Suprapubic skin (tissue), 4 donors: Measurements from ENCODE around the gene PDS5B. TPM values are rescaled to one million over a fixed set of nuclear protein-coding genes. Genes with fewer than 3 reads are reported as not detected.

Experiments
- DNase-seq, 2 donors: peaks; one replicate each; pipeline ENCODE4 v3.0.0-alpha.2; 2019; ENCODE audit warnings: low spot score in 2 of 2
- H3K27ac ChIP-seq: fragments of 200-600 bp; sonication (generic); one replicate; pipeline ENCODE4 v1.5.1; 2019
- H3K27me3 ChIP-seq: fragments of 200-600 bp; sonication (generic); one replicate; pipeline ENCODE4 v1.5.1; 2019
- H3K36me3 ChIP-seq: fragments of 200-600 bp; sonication (generic); one replicate; pipeline ENCODE4 v1.5.1; 2019
- H3K4me1 ChIP-seq: fragments of 200-600 bp; sonication (generic); one replicate; pipeline ENCODE4 v1.5.1; 2019
- H3K4me3 ChIP-seq: fragments of 200-600 bp; sonication (generic); one replicate; pipeline ENCODE4 v1.5.1; 2019; ENCODE audit warnings: mild to moderate bottlenecking
- H3K9me3 ChIP-seq: fragments of 200-600 bp; sonication (generic); one replicate; pipeline ENCODE4 v1.5.1; 2019
- CTCF ChIP-seq, 2 donors: fragments of 200-600 bp in 1 of 2; fragments of 450-650 bp in 1 of 2; sonication (generic) in 1 of 2; IDR thresholded peaks; one replicate each; pipeline ENCODE4 v1.5.1; 2016 to 2019; ENCODE audit warnings: antibody characterized with exemption in 2 of 2, mild to moderate bottlenecking in 1 of 2, moderate library complexity in 1 of 2
- EP300 ChIP-seq: sonication (generic); formaldehyde crosslinking; IDR thresholded peaks from one replicate; pipeline ENCODE4 v1.6.1; 2017; ENCODE audit warnings: antibody characterized with exemption
- POLR2A ChIP-seq, 2 donors: fragments of 450-650 bp; IDR thresholded peaks; one replicate each; pipeline ENCODE4 v1.6.1; 2017; ENCODE audit warnings: antibody characterized with exemption in 2 of 2, mild to moderate bottlenecking in 2 of 2, moderate library complexity in 2 of 2
- POLR2AphosphoS5 ChIP-seq, 3 donors: sonication (generic); formaldehyde crosslinking; IDR thresholded peaks; one replicate each; pipeline ENCODE4 v1.6.1; 2017; ENCODE audit warnings: antibody characterized with exemption in 3 of 3
- WGBS: methylation state at CpG from one replicate; pipeline ENCODE4 v1.1.5; 2018; 5-methylcytosine and 5-hydroxymethylcytosine counted together
- total RNA-seq, 4 donors: library from RNA; depleted of rRNA; stranded (reverse); fragments of >200 nt; gene quantifications; one replicate each; pipeline ENCODE4 v1.1.0, GENCODE V29; 2016

Gene PDS5B
- total RNA-seq, 4 donors from 2014 or later, result 17.8 to 48.2 (median 28.5) TPM

DNA sequence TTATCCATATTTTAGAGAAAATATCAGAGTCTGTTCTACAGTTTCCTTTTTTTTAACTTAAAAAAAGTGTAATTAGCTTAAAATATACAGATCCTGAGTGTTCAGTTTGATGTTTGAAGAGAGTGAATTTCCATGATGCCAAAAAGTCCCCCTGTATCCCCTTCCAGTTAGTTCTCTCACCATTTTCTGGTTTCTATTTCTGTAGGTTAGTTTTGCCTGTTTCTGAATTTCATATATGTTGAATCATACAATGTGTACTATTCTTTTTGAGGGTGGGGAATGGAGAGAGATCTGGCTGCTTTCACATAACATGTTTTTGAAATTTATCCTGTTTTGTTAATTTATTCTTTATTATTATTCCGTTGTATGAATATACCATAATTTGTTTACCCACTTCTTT, 95.9 kb downstream of the PDS5B start:
- peaks cover 21% of the 10 kb centered on the region for H3K36me3 ChIP-seq

DNA sequence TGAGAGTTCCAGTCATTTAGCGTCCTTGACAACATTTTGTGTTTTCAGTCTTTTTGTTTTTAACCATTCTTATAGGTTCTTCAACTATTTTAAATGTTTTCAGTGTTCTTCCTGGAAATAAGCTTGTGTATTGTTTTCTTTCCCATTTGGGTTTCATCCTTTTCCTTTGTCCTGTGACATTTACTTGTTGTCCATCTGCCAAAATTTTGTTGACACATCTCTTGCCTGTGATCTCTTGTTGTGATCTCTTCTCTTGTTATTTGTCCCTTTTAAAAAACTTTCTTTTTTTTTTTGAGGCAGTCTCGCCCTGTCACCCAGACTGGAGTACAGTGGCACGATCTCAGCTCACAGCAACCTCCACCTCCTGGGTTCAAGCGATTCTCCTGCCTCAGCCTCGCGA, 96.5 kb downstream of the PDS5B start:
- WGBS, result 96% methylated on average over 6 of the region's 6 CpGs
- no peak for DNase-seq
- Histone ChIP-seq H3K36me3 (peaks cover 21% of the 10 kb centered on the region), H3K27me3 (no peaks in the 10 kb centered on the region), H3K27ac (no peak overlapping the region), H3K4me3 (no peak overlapping the region), H3K9me3 (no peaks in the 10 kb centered on the region), H3K4me1 (no peaks in the 10 kb centered on the region)
- no peak for TF ChIP-seq POLR2A (IDR thresholded peaks at IDR 0.05)
- TF ChIP-seq EP300, result no peak
- TF ChIP-seq POLR2AphosphoS5 (IDR thresholded peaks at IDR 0.05), result no peak
- no peak for TF ChIP-seq CTCF (IDR thresholded peaks at IDR 0.05)

More for the DNA sequence above, 95.9 kb downstream of the PDS5B start:
- Histone ChIP-seq H3K4me1 (no peaks in the 10 kb centered on the region), H3K4me3 (no peak overlapping the region), H3K27me3 (no peaks in the 10 kb centered on the region), H3K27ac (no peak overlapping the region), H3K9me3 (no peaks in the 10 kb centered on the region)
- 89% methylated on average over 1 of the region's 1 CpG for WGBS
- TF ChIP-seq POLR2AphosphoS5 (IDR thresholded peaks at IDR 0.05), result no peak
- TF ChIP-seq EP300, result no peak
- TF ChIP-seq CTCF (IDR thresholded peaks at IDR 0.05), result no peak
- TF ChIP-seq POLR2A (IDR thresholded peaks at IDR 0.05), result no peak
- DNase-seq, result no peak

DNA sequence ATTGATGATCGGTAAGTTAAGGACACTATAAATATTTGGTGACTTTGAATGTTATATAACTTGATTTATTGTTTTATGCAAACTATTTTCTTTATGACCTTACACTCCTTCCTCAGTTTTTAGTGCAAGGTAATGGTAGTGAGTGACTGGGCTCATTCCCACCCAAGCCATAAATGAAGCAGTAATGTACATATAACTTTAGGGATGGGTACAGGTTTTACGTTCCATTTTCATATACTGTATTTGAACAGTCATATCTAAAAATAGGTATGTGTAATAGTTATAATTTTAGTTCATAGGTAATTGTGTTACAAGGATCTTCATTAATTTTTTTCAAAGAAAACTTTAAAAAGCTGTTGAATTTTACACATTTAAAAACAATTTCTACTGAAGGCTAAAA, 101.0 kb downstream of the PDS5B start:
- H3K9me3 ChIP-seq, result no peaks in the 10 kb centered on the region
- no peak for DNase-seq
- WGBS, result 92% methylated on average over 2 of the region's 2 CpGs
- no peaks in the 10 kb centered on the region for H3K4me1 ChIP-seq
- H3K27ac ChIP-seq, result no peak overlapping the region
- H3K36me3 ChIP-seq, result peaks cover 14% of the 10 kb centered on the region
- no peaks in the 10 kb centered on the region for H3K27me3 ChIP-seq
- no peak overlapping the region for H3K4me3 ChIP-seq
- no peak for TF ChIP-seq POLR2A (IDR thresholded peaks at IDR 0.05)
- no peak for TF ChIP-seq EP300
- TF ChIP-seq POLR2AphosphoS5 (IDR thresholded peaks at IDR 0.05), result no peak
- no peak for TF ChIP-seq CTCF (IDR thresholded peaks at IDR 0.05)

DNA sequence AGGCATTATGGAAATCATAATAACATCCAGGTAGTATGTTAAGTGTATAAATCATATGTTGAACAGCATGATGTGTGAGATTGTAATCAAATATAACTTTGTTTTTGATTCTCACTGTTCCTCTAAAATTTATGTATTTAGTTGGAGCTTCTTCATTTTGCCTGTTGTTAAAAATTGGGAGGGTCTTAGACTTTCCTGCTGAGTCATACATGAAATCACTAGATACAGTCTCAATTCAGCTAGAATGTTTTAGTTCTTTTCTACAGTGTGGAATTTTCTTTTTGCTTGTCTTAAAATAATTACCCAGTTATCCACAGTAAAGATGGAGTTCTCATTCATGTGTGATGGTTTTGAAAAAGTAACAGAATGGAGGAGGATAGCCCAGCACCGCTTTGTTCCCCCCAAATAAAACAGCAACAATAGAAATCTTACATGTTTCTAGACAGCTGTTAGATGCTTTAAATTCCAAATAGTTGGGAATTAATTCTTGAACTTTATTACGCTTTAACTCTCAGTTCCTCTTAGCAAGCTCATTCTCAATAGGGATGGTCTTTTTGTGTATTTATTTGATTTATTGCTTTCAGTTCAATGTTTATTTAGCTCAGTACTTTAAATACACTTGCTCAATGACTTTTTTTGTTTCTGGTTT, 109.5 kb downstream of the PDS5B start:
- 81% methylated on average over 2 of the region's 2 CpGs for WGBS
- no peak overlapping the region for H3K4me3 ChIP-seq
- TF ChIP-seq CTCF (IDR thresholded peaks at IDR 0.05) (no peak), EP300 (no peak), POLR2A (IDR thresholded peaks at IDR 0.05) (no peak), POLR2AphosphoS5 (IDR thresholded peaks at IDR 0.05) (no peak)
- H3K4me1 ChIP-seq, result no peaks in the 10 kb centered on the region
- no peak overlapping the region for H3K27ac ChIP-seq
- DNase-seq, result no peak
- no peaks in the 10 kb centered on the region for H3K27me3 ChIP-seq
- H3K9me3 ChIP-seq, result no peaks in the 10 kb centered on the region
- H3K36me3 ChIP-seq, result peaks cover 4% of the 10 kb centered on the region

- whole genome bisulfite sequencing, result 89% methylated on average over 4 of the region's 4 CpGs
Measured at GRCh38 chr13:32707471-32707870, 121.2 kb downstream of the PDS5B start.

More at GRCh38 chr13:32707471-32707870, 121.2 kb downstream of the PDS5B start:
- Histone ChIP-seq H3K9me3 (no peaks in the 10 kb centered on the region), H3K36me3 (peaks cover 40% of the 10 kb centered on the region), H3K4me1 (no peaks in the 10 kb centered on the region), H3K27ac (no peak overlapping the region), H3K27me3 (no peaks in the 10 kb centered on the region), H3K4me3 (no peak overlapping the region)
- TF ChIP-seq EP300 (no peak), POLR2A (IDR thresholded peaks at IDR 0.05) (no peak), CTCF (IDR thresholded peaks at IDR 0.05) (no peak), POLR2AphosphoS5 (IDR thresholded peaks at IDR 0.05) (no peak)
- DNase-seq, result no peak
